ENCODE measurements around the gene DHX8. TPM values are rescaled to one million over a fixed set of nuclear protein-coding genes. Genes with fewer than 3 reads are reported as not detected.

Gene DHX8
- total RNA-seq, 1 experiment from 2014 or later, result 54.1 TPM

DNA sequence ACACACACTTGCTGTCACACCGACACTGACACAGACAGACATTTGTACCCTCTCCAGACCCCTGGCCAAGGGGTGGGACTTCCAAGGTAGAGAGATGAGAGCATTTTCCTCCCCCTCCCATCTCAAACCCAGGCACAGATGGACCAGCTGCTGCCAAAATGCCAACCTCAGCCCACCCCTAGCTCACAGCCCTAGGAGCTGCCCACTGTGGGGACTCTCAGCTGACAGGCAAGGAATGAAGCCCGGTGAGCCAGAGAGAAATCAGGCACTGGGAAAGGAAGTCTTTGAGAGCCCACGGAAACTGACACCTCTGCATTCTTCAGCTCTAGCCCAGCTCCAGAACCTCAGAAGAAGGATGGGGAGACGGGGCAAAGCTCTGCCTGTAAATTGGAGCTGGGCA, 59.5 kb downstream of the DHX8 start:
- Histone ChIP-seq H2AFZ (ENCODE audit: low read length) (no peak overlapping the region), H4K91ac (ENCODE audit: insufficient read length, low read depth, low read length) (no peak overlapping the region), H4K5ac (ENCODE audit: insufficient read length, low read depth, low read length) (no peak overlapping the region), H4K20me1 (ENCODE audit: control insufficient read depth, insufficient read depth, insufficient read length) (no peaks in the 10 kb centered on the region), H3K27me3 (ENCODE audit: insufficient read depth, low read length) (no peaks in the 10 kb centered on the region), H3K4me2 (ENCODE audit: insufficient read depth, insufficient read length, low read length) (peak overlapping the region; percentile 89), H3K9ac (ENCODE audit: extremely low read depth, insufficient read length, low read length) (peak overlapping the region; percentile 15), H2BK12ac (ENCODE audit: insufficient read length, low read depth, low read length) (no peak overlapping the region), H4K8ac (replicated peaks; ENCODE audit: insufficient read length, low read depth, low read length) (no peak overlapping the region), H3K23me2 (ENCODE audit: insufficient read length, low read depth, low read length, poor library complexity, severe bottlenecking) (peaks cover 16% of the 10 kb centered on the region), H3K27ac (ENCODE audit: insufficient read length, low read depth, low read length) (no peak overlapping the region), H2BK15ac (ENCODE audit: low read depth, low read length) (no peak overlapping the region), H3K79me2 (ENCODE audit: insufficient read depth, low read length) (peaks cover 22% of the 10 kb centered on the region; the same call in 1 of the 2 replicates), H2BK20ac (ENCODE audit: low read depth, low read length, poor library complexity, severe bottlenecking) (no peak overlapping the region), H3K4me1 (ENCODE audit: insufficient read depth, low read length) (peaks cover 18% of the 10 kb centered on the region; the same call in 1 of the 2 replicates), H3T11ph (ENCODE audit: low read length) (no peak overlapping the region), H2AK5ac (ENCODE audit: insufficient read length, low read length) (no peak overlapping the region), H3K18ac (ENCODE audit: insufficient read length, low read depth, low read length) (no peak overlapping the region), H2BK120ac (ENCODE audit: low read depth, low read length, poor library complexity, severe bottlenecking) (no peak overlapping the region), H3K23ac (ENCODE audit: insufficient read length, low read depth, low read length) (no peak overlapping the region), H3K9me3 (ENCODE audit: control insufficient read depth, low read depth, low read length) (no peaks in the 10 kb centered on the region), H3K4ac (ENCODE audit: low read depth, low read length) (no peak overlapping the region), H3K56ac (ENCODE audit: insufficient read length, low read depth, low read length) (no peak overlapping the region), H2BK5ac (ENCODE audit: insufficient read length, low read length) (no peak overlapping the region), H3K79me1 (ENCODE audit: insufficient read depth, low read depth, low read length, poor library complexity, severe bottlenecking) (no peaks in the 10 kb centered on the region), H3K14ac (ENCODE audit: insufficient read depth, low read length) (no peak overlapping the region)
- no CpG with 5 or more reads among the region's 4 CpGs for WGBS (ENCODE audit: extremely low coverage, insufficient read length, low lambda C conversion rate)
- TF ChIP-seq, protein P1, sequence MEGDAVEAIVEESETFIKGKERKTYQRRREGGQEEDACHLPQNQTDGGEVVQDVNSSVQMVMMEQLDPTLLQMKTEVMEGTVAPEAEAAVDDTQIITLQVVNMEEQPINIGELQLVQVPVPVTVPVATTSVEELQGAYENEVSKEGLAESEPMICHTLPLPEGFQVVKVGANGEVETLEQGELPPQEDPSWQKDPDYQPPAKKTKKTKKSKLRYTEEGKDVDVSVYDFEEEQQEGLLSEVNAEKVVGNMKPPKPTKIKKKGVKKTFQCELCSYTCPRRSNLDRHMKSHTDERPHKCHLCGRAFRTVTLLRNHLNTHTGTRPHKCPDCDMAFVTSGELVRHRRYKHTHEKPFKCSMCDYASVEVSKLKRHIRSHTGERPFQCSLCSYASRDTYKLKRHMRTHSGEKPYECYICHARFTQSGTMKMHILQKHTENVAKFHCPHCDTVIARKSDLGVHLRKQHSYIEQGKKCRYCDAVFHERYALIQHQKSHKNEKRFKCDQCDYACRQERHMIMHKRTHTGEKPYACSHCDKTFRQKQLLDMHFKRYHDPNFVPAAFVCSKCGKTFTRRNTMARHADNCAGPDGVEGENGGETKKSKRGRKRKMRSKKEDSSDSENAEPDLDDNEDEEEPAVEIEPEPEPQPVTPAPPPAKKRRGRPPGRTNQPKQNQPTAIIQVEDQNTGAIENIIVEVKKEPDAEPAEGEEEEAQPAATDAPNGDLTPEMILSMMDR (conservative IDR thresholded peaks at IDR 0.05), result no peak
- Mint-ChIP-seq H3K36me3 (ENCODE audit: insufficient read depth in 1 of 3, low read depth in 3 of 3) (peaks cover 0 to 12% (median 7%) of the 10 kb centered on the region in 3 experiments; a peak in 5 of 7 replicates), H3K27me3 (ENCODE audit: low read depth) (peaks cover 31% of the 10 kb centered on the region), H3K27ac (peak overlapping the region in 1 of 3 experiments; percentile 36; a peak in 1 of 7 replicates), H3K4me3 (peak overlapping the region; percentile 85 to 99), H3K4me1 (peaks cover 68 to 72% of the 10 kb centered on the region in 2 experiments), H3K9me3 (no peaks in the 10 kb centered on the region; a peak in 2 of 5 replicates)
- peak; percentile 39 for DNase-seq

All from H9 (cell line).